ENCODE measurements around the gene PRKCE. TPM values are rescaled to one million over a fixed set of nuclear protein-coding genes. Genes with fewer than 3 reads are reported as not detected.
A peak's percentile ranks its signal among the peaks of the same experiment; 100 is the strongest.

PRKCE gene
- total RNA-seq, 4 donors from 2014 or later: 5.9 to 21.2 (median 18.5) TPM

- Histone ChIP-seq H3K4me1 (peaks cover 0 to 72% (median 21%) of the 10 kb centered on the region in 3 donors), H3K27me3 (no peaks in the 10 kb centered on the region), H3K36me3 (no peaks in the 10 kb centered on the region), H3K9me3 (no peaks in the 10 kb centered on the region), H3K27ac (peak overlapping the region in 2 of 4 donors; percentile 65 to 68), H3K4me3 (no peak overlapping the region)
- 45% methylated on average over 3 of the region's 3 CpGs; no CpG with 5 or more reads in 1 of the 2 donors for WGBS, 2 donors (ENCODE audit: low coverage in 1 of 2)
- peak; percentile 54 for ATAC-seq
- peak; percentile 75 for TF ChIP-seq POLR2AphosphoS5 (IDR thresholded peaks at IDR 0.05)
- no peak for TF ChIP-seq POLR2A (IDR thresholded peaks at IDR 0.05)
Measured at GRCh38 chr2:45814488-45814887, 163.0 kb downstream of the PRKCE start.

- H3K4me1 ChIP-seq: peaks cover 0 to 77% (median 21%) of the 10 kb centered on the region in 3 donors
- ATAC-seq: no peak
- peak overlapping the region in 2 of 4 donors; percentile 65 to 68 for H3K27ac ChIP-seq
- H3K27me3 ChIP-seq: no peaks in the 10 kb centered on the region
- no peaks in the 10 kb centered on the region for H3K9me3 ChIP-seq
- 78 to 82% methylated on average over 1 to 2 of the region's 2 CpGs for WGBS, 2 donors (ENCODE audit: low coverage in 1 of 2)
- no peaks in the 10 kb centered on the region for H3K36me3 ChIP-seq
- no peak overlapping the region for H3K4me3 ChIP-seq
- TF ChIP-seq CTCF (IDR thresholded peaks at IDR 0.05) (no peak), POLR2AphosphoS5 (IDR thresholded peaks at IDR 0.05) (no peak), EP300 (IDR thresholded peaks at IDR 0.05) (no peak), POLR2A (IDR thresholded peaks at IDR 0.05) (no peak)
Measured at GRCh38 chr2:45814951-45815621, 163.6 kb downstream of the PRKCE start.

GRCh38 chr2:45816272-45816671 is 164.8 kb downstream of the PRKCE start:
- Histone ChIP-seq H3K4me1 (peaks cover 0 to 88% (median 23%) of the 10 kb centered on the region in 3 donors), H3K36me3 (no peaks in the 10 kb centered on the region), H3K27ac (peak overlapping the region in 2 of 4 donors; percentile 41 to 65), H3K9me3 (no peaks in the 10 kb centered on the region), H3K4me3 (no peak overlapping the region), H3K27me3 (no peaks in the 10 kb centered on the region)
- peak; percentile 37 for ATAC-seq
- WGBS, 2 donors (ENCODE audit: low coverage in 1 of 2): 50% methylated on average over 2 of the region's 2 CpGs; no CpG with 5 or more reads in 1 of the 2 donors
- TF ChIP-seq CTCF (IDR thresholded peaks at IDR 0.05) (no peak), POLR2AphosphoS5 (IDR thresholded peaks at IDR 0.05) (peak; percentile 40), EP300 (IDR thresholded peaks at IDR 0.05) (no peak), POLR2A (IDR thresholded peaks at IDR 0.05) (no peak)

- ATAC-seq: no peak
- WGBS, 2 donors (ENCODE audit: low coverage in 1 of 2): 22 to 67% methylated on average over 3 of the region's 5 CpGs
- Histone ChIP-seq H3K4me3 (no peak overlapping the region), H3K36me3 (no peaks in the 10 kb centered on the region), H3K4me1 (peaks cover 10 to 93% (median 26%) of the 10 kb centered on the region in 3 donors), H3K9me3 (no peaks in the 10 kb centered on the region), H3K27ac (peak overlapping the region in 1 of 4 donors; percentile 48), H3K27me3 (no peaks in the 10 kb centered on the region)
- TF ChIP-seq EP300 (IDR thresholded peaks at IDR 0.05): no peak
- TF ChIP-seq POLR2A (IDR thresholded peaks at IDR 0.05): no peak
- TF ChIP-seq POLR2AphosphoS5 (IDR thresholded peaks at IDR 0.05): no peak
- TF ChIP-seq CTCF (IDR thresholded peaks at IDR 0.05): no peak
Measured at GRCh38 chr2:45818591-45818990, 167.1 kb downstream of the PRKCE start.

GRCh38 chr2:45820048-45820447 is 168.6 kb downstream of the PRKCE start:
- ATAC-seq: no peak
- Histone ChIP-seq H3K9me3 (no peaks in the 10 kb centered on the region), H3K27ac (peak overlapping the region in 1 of 4 donors; percentile 7), H3K4me3 (no peak overlapping the region), H3K4me1 (peaks cover 10 to 93% (median 30%) of the 10 kb centered on the region in 3 donors), H3K27me3 (no peaks in the 10 kb centered on the region), H3K36me3 (no peaks in the 10 kb centered on the region)
- no peak for TF ChIP-seq POLR2A (IDR thresholded peaks at IDR 0.05)
- no peak for TF ChIP-seq CTCF (IDR thresholded peaks at IDR 0.05)
- TF ChIP-seq EP300 (IDR thresholded peaks at IDR 0.05): no peak
- no peak for TF ChIP-seq POLR2AphosphoS5 (IDR thresholded peaks at IDR 0.05)
- whole genome bisulfite sequencing, 2 donors (ENCODE audit: low coverage in 1 of 2): 85 to 100% methylated on average over 2 to 7 of the region's 7 CpGs
